Stomach (tissue), 4 donors: Measurements from ENCODE around the gene CDK12.

ENCODE experiments used
- CTCF ChIP-seq, 7 experiments: fragments of 450-650 bp in 4 of 7; fragments of 200-600 bp in 3 of 7; sonication (generic) in 3 of 7; IDR thresholded peaks; one replicate each; pipeline ENCODE4 v1.5.1; 2016 to 2019; ENCODE audit warnings: antibody characterized with exemption in 7 of 7, control low read depth in 2 of 7, mild to moderate bottlenecking in 1 of 7
- POLR2A ChIP-seq, 4 donors: fragments of 450-650 bp; IDR thresholded peaks; one replicate each; pipeline ENCODE4 v1.6.1; 2016; ENCODE audit warnings: antibody characterized with exemption in 4 of 4, control low read depth in 2 of 4, mild to moderate bottlenecking in 1 of 4, moderate library complexity in 1 of 4
- POLR2AphosphoS5 ChIP-seq, 3 donors: sonication (generic); formaldehyde crosslinking; IDR thresholded peaks; one replicate each; pipeline ENCODE4 v1.6.1; 2016; ENCODE audit warnings: antibody characterized with exemption in 3 of 3

GRCh38 chr17:39549747-39550573, 88.7 kb downstream of the CDK12 start:
- no peak for TF ChIP-seq POLR2A (IDR thresholded peaks at IDR 0.05)
- TF ChIP-seq CTCF (IDR thresholded peaks at IDR 0.05), result no peak
- TF ChIP-seq POLR2AphosphoS5 (IDR thresholded peaks at IDR 0.05), result no peak
